Midbrain (tissue), 1 donor: ENCODE results near the gene PXYLP1.
"Not testable (repeated sequence)": the region's sequence is repeated elsewhere in the genome, so short reads cannot be mapped to it uniquely, and the experiment has no call there.

Experiments
- DNase-seq: peaks from one replicate; lab custom pipeline; 2025; lab: John Stamatoyannopoulos, UW

Gene PXYLP1

DNA sequence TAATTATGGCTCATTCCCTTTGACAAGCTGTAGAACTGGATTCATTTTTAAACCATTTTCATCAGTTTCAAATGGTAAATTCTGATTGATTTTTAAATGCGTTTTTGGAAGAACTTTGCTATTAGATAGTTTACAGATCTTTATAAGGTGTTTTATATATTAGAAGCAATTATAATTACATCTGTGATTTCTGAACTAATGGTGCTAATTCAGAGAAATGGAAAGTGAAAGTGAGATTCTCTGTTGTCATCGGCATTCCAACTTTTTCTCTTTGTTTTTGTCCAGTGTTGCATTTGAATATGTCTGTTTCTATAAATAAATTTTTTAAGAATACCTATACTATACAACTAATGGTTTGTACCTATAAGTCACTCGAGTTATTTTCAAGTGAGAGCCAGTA is 62.7 kb downstream of the PXYLP1 start:
- DNase-seq, result no peak

GRCh38 chr3:141294848-141295247 is 63.2 kb downstream of the PXYLP1 start:
- no peak for DNase-seq

GRCh38 chr3:141300426-141300825 is 68.8 kb downstream of the PXYLP1 start:
- not testable (repeated sequence) for DNase-seq

DNA sequence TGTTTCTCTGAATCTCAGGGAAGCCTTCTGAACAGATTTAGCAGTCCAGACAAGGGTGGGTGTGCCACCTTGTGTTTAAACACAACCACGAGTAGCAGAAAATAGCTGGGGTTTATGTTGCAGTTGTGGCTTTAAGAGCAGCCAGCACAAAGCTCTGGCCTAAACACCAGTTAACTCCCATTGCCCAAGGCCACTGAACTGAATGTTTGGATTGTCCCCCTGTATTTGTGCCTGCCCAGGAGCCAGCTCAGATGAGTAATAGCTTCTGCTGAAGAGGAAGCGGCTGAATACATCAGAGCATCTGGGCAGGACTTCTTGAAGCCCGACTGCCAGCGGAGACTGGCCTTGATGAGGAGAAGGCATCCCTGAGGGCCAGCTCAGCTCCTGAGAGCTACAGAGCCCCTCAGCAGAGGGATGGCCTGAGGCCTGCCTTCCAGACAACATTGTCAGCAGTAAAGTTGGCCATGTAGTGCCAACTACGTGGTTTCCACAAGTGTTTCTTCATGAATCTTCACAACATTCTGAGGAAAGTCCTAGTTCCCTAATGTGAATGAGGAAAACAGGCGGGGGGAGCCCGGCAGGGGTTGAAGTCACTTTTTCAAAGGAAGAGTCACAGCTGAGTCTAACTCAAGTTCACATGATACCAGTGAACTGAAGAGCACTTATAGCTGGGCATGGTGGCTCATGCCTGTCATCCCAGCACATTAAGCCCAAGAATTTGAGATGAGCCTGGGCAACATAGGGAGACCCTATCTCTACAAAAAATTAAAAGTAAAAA is 70.9 kb downstream of the PXYLP1 start:
- no peak for DNase-seq

DNA sequence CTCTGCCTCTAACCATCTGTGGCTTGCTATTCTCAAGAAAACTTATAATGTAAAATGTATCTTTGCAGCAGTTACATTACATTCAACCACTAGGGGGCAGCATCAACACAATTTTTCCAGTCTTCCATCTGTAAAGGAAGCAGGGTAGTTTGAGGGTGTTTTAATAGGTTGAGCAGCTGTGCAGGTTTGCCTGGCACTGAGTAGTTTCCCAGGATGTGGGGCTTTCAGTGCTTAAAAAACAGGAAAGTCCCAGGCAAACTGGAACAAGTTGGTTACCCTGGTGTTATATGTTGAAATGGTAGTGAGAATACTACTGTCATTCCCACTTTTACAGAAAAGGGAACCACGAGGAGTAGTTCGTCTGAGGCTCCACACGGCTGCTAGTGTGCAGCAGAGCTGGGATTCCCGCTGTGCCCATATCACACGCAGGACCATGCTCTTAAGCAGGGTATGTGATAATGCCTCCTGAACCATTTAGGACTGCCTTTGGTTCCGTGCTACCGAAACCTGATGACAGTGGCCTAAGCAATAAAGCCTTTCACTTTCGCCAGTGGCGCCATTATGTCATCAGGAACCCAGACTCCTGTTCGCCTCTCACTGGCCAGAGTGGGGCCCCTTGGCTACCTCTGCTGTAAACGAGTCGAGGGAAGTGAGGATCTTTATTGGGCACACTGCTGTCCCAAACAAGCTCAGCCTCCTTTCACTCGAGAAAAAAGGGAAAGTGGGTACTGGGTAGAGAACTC is 72.0 kb downstream of the PXYLP1 start:
- DNase-seq, result peak; percentile 84

DNA sequence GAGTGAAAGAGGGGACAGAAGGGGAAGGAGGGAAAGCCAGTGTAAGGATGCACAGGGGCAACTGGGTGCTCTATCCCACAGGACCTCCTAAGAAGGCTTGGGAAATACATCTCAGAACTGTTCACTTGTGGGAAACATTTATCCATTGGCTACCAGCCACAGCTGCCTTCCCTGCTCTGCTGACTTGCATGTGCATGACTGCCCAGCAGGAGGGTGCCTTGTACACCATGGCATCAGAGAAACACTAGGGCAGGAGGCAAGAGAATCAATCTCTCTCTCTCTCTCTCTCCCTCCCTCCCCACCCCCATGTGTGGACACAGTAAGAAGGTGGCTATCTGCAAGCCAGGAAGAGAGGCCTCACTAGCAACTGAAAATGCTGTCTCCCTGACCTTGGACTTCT is 73.8 kb downstream of the PXYLP1 start:
- DNase-seq, result no peak

GRCh38 chr3:141306276-141306675 is 74.7 kb downstream of the PXYLP1 start:
- DNase-seq, result no peak

- no peak for DNase-seq
Measured at GRCh38 chr3:141306922-141307321, 75.3 kb downstream of the PXYLP1 start.

DNA sequence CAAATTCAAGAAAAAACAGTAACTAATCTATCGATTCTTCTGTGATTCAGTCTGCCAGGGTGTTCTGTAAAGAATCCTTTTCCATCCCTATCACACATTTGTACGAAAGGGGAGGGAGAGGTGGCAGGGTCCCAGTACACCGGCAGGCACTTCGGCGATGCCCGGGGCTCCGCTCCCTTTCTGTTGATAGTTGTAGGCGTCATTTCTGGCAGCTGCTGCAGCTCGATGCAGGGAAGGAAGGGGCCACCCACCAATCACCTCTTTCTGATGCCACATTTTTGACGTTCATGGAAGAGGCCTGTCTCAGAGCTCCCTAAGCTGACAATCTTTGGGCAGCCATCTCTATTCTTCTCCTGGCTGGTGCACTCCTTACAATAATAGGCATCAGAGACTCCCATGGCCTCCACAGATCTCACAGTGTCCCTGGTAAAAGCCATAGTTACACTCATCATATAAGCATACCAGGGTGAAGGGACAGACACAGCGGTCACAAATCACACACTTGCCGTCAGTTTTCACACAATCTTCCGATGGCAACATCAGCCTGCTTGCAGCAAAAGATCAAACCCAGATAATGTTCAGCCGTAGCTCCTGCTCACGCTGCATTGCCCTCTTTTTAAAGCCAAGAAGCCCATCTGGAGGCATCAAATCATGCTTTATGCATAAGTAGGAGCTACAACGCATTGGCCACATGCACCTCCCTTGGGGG is 75.9 kb downstream of the PXYLP1 start:
- no peak for DNase-seq

DNA sequence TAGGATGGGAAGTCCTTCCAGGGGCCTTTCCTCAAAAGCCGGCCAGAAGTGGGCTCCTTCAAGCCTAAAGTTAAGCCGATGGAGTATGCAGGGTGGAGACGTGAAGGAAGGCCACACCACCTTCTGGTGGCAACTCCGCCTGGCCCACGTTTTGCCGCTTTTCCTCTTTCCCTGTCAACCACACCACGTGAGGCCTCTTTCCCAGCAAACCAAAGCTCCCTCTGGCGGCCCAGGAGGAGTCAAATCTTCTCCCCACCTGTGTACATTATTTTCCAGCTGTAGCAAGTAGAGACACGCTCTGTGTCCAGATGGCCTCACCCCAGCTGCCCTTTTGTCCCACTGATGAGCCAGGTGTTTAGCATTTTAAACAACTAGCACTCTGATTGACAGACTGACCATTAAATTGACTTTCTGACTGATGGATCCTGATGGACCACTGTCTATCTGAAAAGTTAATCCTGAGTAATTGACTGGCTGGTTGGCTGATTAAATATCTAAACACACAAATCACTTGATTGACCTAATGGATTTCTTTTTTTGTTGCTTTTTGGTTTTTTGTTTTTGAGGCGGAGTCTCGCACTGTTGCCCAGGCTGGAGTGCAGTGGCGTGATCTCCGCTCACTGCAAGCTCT is 77.1 kb downstream of the PXYLP1 start:
- no peak for DNase-seq

DNA sequence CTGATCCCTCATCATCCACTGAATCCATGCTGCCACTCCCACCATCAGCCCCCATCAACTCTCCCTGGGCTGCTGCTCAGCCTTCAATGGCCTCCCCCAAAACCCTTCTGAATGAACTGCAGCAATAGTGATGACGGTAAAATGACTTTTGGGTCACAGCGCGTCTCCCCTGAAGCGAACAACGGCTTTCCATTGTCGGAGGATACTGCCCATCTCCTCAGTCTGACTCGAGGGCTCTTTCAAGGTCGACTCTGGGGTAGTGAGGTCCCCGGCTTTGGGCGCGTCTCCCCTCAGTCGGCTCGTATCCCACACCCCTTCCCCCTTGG is 79.5 kb downstream of the PXYLP1 start:
- DNase-seq, result no peak

DNA sequence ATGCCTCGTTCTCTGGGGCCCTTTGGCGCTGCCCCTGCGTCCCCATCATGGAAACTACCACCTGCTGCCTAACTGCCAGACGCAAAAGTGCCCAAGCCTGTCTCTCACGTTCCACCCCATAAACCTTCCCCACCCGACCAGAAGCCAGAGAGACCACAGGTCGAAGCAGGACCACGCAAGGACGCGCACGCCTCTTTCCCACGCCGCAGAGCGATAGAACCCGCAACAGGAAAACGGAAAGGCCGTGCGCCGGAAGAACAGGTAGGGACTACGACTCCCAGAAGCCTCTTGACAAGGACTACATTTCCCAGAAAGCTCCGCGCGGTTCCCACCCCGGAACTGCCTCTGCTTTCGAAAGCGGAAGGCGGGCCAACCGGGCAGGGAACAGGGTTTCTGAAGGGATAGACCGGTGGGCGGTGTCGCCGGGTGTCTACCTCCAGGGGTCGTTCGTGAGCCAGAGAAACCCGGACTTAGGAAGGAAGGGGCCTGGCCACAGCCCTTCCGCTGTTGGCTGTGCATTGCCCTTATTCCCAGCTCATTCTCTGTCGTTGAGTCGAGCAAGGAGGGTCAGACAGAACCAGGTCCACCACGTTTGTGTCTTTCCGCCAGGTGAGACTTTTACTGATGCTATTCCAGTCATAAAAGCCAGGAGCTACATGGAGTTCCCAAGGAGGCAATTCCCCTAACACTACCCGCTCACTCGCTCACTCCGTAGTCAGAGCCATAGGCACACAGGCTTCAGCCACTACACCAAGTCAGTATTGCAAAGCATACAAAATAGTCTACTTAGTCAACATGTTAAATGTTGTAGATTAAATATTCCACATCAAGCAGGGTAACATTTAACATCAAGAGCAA is 80.1 kb downstream of the PXYLP1 start:
- DNase-seq, result peak; percentile 97

DNA sequence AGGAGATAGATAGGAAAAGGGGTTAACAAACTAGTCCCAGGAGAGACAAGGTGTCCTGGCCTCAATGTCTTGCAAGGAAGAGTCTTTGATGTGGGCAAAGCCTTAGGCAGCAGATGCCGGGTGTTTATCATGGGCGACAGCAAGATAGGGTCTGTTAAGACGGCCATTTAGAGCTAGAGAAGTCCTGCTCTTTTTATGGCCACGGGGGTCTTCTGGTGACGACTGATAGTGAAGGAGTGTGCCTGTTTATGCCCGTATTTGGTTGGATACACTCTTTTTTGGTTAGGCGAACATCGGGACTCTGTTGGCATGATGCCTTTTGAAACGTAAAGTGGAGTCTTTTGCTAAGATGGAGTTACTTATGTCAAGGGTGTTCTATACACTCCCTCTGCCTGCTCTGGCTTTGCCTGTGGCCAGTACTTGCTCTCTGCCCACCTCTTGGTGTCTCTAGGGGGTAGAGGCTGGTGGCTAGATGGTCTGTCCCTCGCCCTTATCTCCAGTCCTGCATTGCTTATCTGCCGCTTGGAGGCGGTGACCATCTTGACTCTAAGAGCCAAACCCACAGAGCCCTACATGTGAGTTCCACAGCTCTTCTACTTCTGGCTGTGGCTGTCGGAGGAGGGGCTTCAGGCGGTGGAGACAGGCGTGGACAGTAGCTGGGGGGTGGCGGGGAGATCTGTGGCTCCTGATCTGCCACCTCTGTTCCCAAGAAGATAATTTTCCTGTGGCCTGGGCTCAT is 80.9 kb downstream of the PXYLP1 start:
- DNase-seq, result no peak

DNA sequence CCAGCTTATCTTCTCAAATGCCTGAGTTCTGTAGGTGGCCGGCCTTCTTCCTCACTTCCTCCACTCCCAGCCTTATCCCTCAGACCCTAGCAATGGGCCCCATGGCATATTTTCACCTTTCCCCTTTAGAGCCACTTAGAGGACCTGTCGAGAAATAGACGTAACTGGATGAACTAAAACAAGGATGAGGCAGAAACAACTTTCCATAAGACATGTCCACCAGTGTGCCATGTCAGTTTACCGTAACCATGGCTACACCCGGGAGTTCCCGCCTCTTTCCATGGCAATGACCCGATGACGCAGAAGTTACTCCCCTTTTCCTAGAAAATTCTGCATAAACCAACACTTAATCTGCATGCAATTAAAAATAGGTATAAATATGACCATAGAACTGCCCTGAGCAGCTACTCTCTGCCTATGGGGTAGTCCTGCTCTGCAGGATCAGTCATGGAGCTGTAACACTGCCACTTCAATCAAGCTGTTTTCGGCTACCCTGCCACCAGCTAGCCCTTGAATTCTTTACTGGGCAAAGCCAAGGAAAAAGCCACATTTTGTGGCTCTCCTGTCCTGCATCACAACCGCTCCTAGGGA is 81.6 kb downstream of the PXYLP1 start:
- DNase-seq, result no peak

DNA sequence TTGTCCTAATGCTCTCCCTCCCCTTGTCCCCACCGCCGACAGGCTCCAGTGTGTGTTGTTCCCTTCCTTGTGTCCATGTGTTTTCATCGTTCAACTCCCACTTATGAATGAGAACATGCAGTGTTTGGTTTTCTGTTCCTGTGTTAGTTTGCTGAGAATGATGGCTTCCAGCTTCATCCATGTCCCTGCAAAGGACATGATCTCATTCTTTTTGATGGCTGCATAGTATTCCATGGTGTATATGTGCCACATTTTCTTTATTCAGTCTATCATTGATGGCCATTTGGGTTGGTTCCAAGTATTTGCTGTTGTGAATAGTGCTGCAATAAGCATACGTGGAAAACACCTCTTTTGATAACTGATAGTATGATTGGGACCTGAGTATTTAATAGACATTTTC is 82.8 kb downstream of the PXYLP1 start:
- DNase-seq, result not testable (repeated sequence)

- no peak for DNase-seq
Measured at GRCh38 chr3:141316851-141317250, 85.2 kb downstream of the PXYLP1 start.

GRCh38 chr3:141320399-141321108 is 88.9 kb downstream of the PXYLP1 start:
- no peak for DNase-seq

DNA sequence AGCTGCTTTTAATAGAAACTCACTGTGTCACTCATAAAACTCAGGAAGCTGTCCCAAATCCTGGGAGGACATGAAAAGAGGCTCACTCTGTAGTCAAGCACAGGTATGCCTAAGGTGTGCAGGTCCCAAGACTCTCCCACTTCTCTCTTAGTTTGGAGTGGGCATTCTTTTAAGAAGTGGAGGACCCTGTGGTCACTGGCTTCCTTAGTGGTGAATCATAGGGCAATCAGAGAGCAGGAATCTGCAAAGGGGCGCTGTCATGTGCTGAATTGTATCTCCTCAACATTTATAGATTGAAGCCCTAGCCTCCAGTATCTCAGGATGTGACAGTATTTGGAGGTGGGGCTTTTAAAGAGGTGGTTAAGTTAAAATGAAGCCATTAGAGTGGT is 89.5 kb downstream of the PXYLP1 start:
- DNase-seq, result no peak

DNA sequence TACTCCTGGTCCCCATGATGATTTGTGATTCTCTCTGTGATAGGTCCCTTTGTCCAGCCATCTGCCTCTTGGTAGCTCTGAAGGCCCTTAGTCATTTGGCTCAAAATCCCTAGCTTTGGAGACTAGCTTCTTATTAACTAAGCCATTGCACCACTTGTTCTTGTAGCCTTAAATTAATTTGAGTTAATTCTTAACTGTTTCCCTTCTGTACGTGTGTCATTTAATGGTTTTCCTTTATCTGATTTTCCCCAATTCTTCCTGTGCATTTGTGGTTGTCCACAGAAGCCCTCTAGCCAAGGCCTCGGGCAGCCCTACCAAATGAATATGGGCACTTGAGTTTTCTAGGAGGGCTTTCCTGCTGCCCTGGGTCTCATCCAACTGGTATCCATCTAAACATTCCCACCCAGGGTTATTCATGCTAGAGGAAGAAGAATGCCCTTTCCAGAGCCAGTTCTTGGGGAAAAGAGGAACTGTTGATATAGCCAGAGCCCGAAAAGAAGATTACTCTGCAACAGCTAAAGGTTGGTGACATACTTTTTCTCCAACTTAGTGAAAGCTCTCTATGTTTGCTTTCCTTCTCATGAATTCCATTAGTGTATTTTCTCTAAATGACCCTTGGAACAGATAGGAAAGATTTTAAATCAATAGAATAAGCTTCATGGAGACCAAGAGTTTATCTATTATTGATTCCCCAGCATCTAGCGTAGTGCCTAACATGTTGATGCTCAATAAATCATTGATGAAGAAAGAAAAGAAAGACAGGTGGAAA is 92.5 kb downstream of the PXYLP1 start:
- no peak for DNase-seq
